Tibial nerve (tissue), 4 donors: Measurements from ENCODE around the gene SLC4A11. TPM values are rescaled to one million over a fixed set of nuclear protein-coding genes. Genes with fewer than 3 reads are reported as not detected.

Source experiments
- DNase-seq, 2 donors: peaks; one replicate each; pipeline ENCODE4 v3.0.0-alpha.2; 2019; ENCODE audit warnings: low spot score in 2 of 2
- H3K27ac ChIP-seq, 4 donors: fragments of 200-600 bp; sonication (generic) in 3 of 4; one replicate each; pipeline ENCODE4 v1.5.1; 2017 to 2019; ENCODE audit warnings: mild to moderate bottlenecking in 1 of 4
- H3K27me3 ChIP-seq, 2 donors: fragments of 200-600 bp; sonication (generic) in 1 of 2; one replicate each; pipeline versions ENCODE4 v1.5.1 to v1.6.0; 2017 to 2019
- H3K36me3 ChIP-seq, 3 donors: fragments of 200-600 bp; sonication (generic); one replicate each; pipeline ENCODE4 v1.5.1; 2018 to 2019
- H3K4me1 ChIP-seq, 4 donors: fragments of 200-600 bp; sonication (generic) in 3 of 4; one replicate each; pipeline ENCODE4 v1.5.1; 2017 to 2019
- H3K4me3 ChIP-seq, 4 donors: fragments of 200-600 bp; sonication (generic) in 3 of 4; one replicate each; pipeline ENCODE4 v1.5.1; 2017 to 2019; ENCODE audit warnings: mild to moderate bottlenecking in 1 of 4, moderate library complexity in 1 of 4
- H3K9me3 ChIP-seq, 4 donors: fragments of 200-600 bp; sonication (generic) in 3 of 4; one replicate each; pipeline ENCODE4 v1.5.1; 2017 to 2019
- EP300 ChIP-seq, 2 donors: sonication (generic); formaldehyde crosslinking; IDR thresholded peaks; one replicate each; pipeline ENCODE4 v1.6.1; 2017; ENCODE audit warnings: antibody characterized with exemption in 2 of 2, mild to moderate bottlenecking in 1 of 2
- POLR2A ChIP-seq, 2 donors: fragments of 450-650 bp; IDR thresholded peaks; one replicate each; pipeline ENCODE4 v1.6.1; 2017; ENCODE audit warnings: antibody characterized with exemption in 2 of 2, mild to moderate bottlenecking in 2 of 2, moderate library complexity in 2 of 2
- WGBS, 2 donors: methylation state at CpG; one replicate each; pipeline ENCODE4 v1.1.5; 2018; 5-methylcytosine and 5-hydroxymethylcytosine counted together
- total RNA-seq, 4 donors: library from RNA; depleted of rRNA; stranded (reverse); fragments of >200 nt; gene quantifications; one replicate each; pipeline ENCODE4 v1.1.0, GENCODE V29; 2016
- TF ChIP-seq, protein P1 (sequence below), 5 experiments: fragments of 200-600 bp in 3 of 5; fragments of 450-650 bp in 2 of 5; sonication (generic) in 3 of 5; IDR thresholded peaks; one replicate each; pipeline ENCODE4 v1.5.1; 2016 to 2019; ENCODE audit warnings: antibody characterized with exemption in 5 of 5, mild to moderate bottlenecking in 3 of 5, moderate library complexity in 2 of 5

SLC4A11 gene
- total RNA-seq, 4 donors from 2014 or later, result 0.21 to 0.78 TPM; not detected in 2

DNA sequence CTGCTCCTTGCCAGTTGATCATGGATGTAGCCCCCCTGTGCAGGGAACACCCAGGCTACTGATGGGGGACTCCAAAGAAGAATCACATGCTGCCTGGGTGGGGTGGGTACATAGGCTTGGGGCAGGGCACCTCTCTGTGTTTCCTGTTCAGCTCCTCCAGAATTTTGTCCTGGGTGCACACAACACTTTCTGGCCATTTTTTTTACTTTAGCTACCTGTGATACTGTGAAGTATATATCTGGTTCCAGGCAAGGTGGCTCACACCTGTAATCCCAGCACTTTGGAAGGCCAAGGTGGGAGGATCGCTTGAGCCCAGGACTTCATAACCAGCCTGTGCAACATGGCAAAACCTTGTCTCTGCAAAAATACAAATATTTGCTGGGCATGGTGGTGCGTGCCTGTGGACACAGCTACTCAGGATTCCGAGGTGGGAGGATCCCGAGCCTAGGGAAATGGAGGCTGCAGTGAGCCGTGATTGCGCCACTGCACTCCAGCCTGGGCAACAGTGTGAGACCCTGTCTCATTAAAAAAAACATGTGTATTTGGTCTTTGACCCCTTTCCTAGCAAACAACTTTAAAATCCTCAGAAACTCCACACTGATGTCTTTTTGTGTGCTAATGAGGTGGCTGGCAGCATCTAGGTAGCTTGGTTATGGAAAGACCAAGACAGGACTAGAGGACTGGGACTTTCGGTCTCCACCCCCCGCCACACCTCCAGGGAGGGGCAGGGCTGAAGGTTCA, 14.1 kb downstream of the SLC4A11 start:
- Histone ChIP-seq H3K27me3 (no peaks in the 10 kb centered on the region), H3K36me3 (peaks cover 0 to 70% (median 0%) of the 10 kb centered on the region in 3 donors), H3K9me3 (no peaks in the 10 kb centered on the region), H3K4me3 (no peak overlapping the region), H3K27ac (no peak overlapping the region), H3K4me1 (no peaks in the 10 kb centered on the region)
- WGBS, 2 donors, result 89 to 91% methylated on average over 8 of the region's 8 CpGs
- no peak for DNase-seq
- no peak for TF ChIP-seq POLR2A (IDR thresholded peaks at IDR 0.05)
- TF ChIP-seq, protein P1, sequence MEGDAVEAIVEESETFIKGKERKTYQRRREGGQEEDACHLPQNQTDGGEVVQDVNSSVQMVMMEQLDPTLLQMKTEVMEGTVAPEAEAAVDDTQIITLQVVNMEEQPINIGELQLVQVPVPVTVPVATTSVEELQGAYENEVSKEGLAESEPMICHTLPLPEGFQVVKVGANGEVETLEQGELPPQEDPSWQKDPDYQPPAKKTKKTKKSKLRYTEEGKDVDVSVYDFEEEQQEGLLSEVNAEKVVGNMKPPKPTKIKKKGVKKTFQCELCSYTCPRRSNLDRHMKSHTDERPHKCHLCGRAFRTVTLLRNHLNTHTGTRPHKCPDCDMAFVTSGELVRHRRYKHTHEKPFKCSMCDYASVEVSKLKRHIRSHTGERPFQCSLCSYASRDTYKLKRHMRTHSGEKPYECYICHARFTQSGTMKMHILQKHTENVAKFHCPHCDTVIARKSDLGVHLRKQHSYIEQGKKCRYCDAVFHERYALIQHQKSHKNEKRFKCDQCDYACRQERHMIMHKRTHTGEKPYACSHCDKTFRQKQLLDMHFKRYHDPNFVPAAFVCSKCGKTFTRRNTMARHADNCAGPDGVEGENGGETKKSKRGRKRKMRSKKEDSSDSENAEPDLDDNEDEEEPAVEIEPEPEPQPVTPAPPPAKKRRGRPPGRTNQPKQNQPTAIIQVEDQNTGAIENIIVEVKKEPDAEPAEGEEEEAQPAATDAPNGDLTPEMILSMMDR (IDR thresholded peaks at IDR 0.05), result no peak

DNA sequence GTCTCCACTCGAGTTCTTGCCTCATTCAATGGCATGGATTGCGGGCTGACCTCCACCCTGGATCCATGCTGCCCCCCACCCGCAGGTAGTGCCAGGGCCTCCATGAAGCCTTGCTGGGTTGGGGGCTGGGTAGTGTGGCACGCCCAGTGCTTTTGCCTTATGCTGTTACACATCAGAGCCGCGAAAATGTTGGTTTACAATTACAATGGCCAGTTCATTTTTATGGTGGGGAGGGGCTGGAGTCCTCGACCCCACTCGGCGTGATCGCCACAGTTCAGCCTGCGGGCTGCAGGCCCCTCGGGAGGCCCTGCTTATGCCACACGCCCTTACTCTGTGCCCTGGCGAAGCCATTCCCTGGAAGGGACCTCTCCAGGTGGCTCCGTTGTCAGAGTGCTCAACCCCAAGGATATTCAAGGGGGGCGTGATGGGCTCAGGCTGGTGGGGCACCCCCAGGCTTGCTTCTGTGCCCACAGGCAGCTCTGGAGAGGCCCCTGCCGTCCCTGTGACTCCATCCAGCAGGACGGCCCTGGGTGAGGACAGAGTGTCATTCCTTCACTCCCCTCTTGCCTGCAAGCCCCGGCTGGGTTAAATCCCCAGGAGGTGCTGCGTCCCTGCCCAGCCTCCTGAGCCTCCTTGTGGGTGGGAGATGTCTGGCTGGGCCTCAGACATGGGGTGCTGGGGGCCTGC, 14.9 kb downstream of the SLC4A11 start:
- H3K4me3 ChIP-seq, result no peak overlapping the region
- TF ChIP-seq EP300 (IDR thresholded peaks at IDR 0.05), result no peak
- no peak overlapping the region for H3K27ac ChIP-seq
- WGBS, 2 donors, result 72 to 89% methylated on average over 15 to 18 of the region's 20 CpGs
- H3K27me3 ChIP-seq, result no peaks in the 10 kb centered on the region
- no peaks in the 10 kb centered on the region for H3K4me1 ChIP-seq
- H3K9me3 ChIP-seq, result no peaks in the 10 kb centered on the region
- DNase-seq, result no peak
- H3K36me3 ChIP-seq, result peaks cover 0 to 77% (median 0%) of the 10 kb centered on the region in 3 donors

DNA sequence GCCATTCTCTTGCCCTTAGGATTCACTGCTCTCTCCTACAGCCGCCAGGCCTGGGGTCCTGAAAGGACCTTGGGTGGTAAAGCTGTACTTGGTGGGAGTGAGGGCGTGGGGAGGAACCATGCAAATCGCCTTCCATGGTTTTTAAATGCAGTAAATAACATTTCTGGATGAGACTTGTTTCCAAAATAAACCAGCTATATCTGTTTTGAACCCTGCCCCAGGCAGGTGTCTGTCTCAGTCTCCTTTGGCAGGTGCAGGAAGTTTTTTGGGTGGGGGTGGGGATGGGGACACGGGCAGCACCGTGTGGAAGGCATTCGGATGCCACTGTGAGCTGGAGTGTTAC, 15.4 kb downstream of the SLC4A11 start:
- no peaks in the 10 kb centered on the region for H3K9me3 ChIP-seq
- WGBS, 2 donors, result 75 to 84% methylated on average over 6 of the region's 6 CpGs
- TF ChIP-seq, protein P1 (IDR thresholded peaks at IDR 0.05), result no peak
- TF ChIP-seq EP300 (IDR thresholded peaks at IDR 0.05), result no peak
- no peak for TF ChIP-seq POLR2A (IDR thresholded peaks at IDR 0.05)
- no peak overlapping the region for H3K27ac ChIP-seq
- DNase-seq, result no peak
- peaks cover 0 to 77% (median 0%) of the 10 kb centered on the region in 3 donors for H3K36me3 ChIP-seq
- H3K4me3 ChIP-seq, result no peak overlapping the region
- H3K4me1 ChIP-seq, result peaks cover 0 to 2% (median 0%) of the 10 kb centered on the region in 4 donors
- H3K27me3 ChIP-seq, result no peaks in the 10 kb centered on the region

DNA sequence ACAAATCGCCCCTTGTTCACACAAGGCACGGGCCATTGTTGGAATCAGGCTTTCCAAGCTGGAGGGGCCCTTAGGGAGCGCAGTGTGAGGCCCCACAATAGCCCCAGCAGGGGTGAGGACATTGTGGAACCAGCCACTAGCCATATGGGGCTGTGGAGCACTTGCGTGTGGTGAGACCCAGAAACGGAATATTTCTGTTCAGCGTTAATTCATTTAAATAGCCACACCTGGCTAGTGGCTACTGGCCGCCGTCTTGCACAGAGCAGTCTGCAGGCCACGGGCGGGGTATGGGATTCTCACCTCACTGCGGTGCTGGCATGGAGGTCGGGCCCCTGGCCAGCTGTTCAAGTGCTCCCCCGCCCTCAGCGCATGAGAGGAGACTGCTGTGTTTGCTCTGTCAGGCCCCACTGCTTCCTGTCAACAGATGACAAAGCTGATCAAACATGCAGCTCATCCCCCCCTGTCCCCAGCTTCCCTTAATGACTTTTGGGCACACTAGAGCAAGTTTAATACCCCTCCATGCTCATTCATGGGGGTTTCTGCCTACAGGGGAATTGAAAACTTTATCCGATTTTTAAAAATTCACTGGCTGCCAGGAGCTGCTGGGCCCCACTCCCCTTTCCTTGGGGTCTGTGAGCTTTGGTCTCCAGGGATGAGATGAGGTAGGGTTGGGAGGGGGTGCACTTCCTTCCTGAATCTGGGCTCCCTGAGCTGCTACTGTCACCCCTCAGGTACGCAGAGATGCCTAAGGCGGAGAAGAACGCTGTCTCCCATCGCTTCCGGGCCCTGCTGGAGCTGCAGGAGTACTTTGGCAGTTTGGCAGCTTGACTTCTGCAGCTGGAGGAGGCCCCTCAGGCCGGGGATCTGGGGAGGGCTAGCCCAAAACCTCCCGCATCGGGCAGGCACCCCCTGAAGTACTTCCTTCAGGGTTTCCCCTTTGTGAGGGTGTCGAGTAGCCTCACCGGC, 16.1 kb downstream of the SLC4A11 start:
- Histone ChIP-seq H3K9me3 (no peaks in the 10 kb centered on the region), H3K36me3 (peaks cover 0 to 77% (median 0%) of the 10 kb centered on the region in 3 donors), H3K4me1 (peaks cover 0 to 7% (median 0%) of the 10 kb centered on the region in 4 donors), H3K27me3 (no peaks in the 10 kb centered on the region), H3K4me3 (no peak overlapping the region), H3K27ac (no peak overlapping the region)
- no peak for DNase-seq
- no peak for TF ChIP-seq EP300 (IDR thresholded peaks at IDR 0.05)
- TF ChIP-seq, protein P1 (IDR thresholded peaks at IDR 0.05), result no peak
- TF ChIP-seq POLR2A (IDR thresholded peaks at IDR 0.05), result no peak
- WGBS, 2 donors, result 67 to 73% methylated on average over 19 to 24 of the region's 25 CpGs

DNA sequence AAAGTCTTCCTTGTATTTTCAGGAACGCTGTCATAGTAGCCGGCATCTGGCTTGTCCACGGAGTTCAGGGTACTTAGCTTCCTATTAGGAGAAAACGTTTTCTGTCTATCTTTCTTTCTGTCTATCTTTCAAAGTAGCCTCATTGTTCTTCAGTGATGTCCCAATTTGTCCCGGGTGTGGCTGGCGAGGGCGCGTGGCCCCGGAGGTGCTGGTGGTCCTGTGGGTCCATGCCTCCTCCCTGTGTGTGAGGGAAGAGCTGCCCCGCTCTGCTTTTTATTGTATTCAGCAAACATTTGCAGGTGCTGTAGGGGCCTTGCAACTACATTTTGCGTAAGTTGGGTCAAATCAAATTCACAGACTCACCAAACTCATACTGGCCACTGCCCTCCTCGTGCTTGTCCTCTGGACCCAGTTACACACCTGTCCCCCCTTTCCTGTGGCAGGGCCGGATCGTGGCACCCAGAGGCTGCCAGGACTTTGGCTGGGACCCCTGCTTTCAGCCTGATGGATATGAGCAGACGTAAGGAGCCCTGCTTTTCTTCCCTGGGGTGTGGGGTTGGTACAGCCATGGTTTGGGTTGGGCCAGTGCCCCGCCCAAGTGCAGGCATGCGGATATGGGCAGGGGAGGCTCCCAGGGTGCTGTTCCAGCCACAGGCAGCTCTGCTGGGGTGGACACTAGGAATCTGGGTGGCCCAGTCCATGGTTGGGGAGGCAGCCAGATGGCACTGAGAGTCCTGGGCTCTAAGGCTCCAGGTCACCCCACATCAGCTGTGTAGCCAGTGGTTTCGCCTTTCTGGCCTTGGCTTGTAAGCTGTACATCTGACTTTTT, 17.4 kb downstream of the SLC4A11 start:
- TF ChIP-seq POLR2A (IDR thresholded peaks at IDR 0.05), result no peak
- TF ChIP-seq, protein P1 (IDR thresholded peaks at IDR 0.05), result no peak
- no peak for TF ChIP-seq EP300 (IDR thresholded peaks at IDR 0.05)
- Histone ChIP-seq H3K27me3 (no peaks in the 10 kb centered on the region), H3K36me3 (peaks cover 0 to 80% (median 0%) of the 10 kb centered on the region in 3 donors), H3K4me1 (peaks cover 0 to 7% (median 0%) of the 10 kb centered on the region in 4 donors), H3K9me3 (no peaks in the 10 kb centered on the region), H3K4me3 (no peak overlapping the region), H3K27ac (no peak overlapping the region)
- WGBS, 2 donors, result 85 to 89% methylated on average over 16 to 18 of the region's 18 CpGs
- no peak for DNase-seq
